A549 (cell line): ENCODE measurements around the gene ALX3.

ENCODE experiments used
- BCL3 ChIP-seq: fragments of >200 bp; sonication (Bioruptor Twin); formaldehyde crosslinking; IDR thresholded peaks from 3 replicates; pipeline ENCODE4 v1.6.1; 2016
- CHD2 ChIP-seq: fragments of 150-350 bp; IDR thresholded peaks from 2 replicates; pipeline ENCODE4 v1.6.1; 2014; ENCODE audit warnings: low read length; ENCODE audit not compliant: partially characterized antibody
- CTCF ChIP-seq: fragments of >200 bp; sonication (Bioruptor Twin); formaldehyde crosslinking; IDR thresholded peaks from 3 replicates; pipeline ENCODE4 v1.5.1; 2016
- EP300 ChIP-seq, 2 experiments: fragments of >200 bp; sonication (Bioruptor Twin); formaldehyde crosslinking; IDR thresholded peaks; 2 replicates in 1 of 2; 3 replicates in 1 of 2; pipeline ENCODE4 v1.6.1; 2016 to 2017
- POLR2A ChIP-seq: IDR thresholded peaks from 2 replicates; pipeline ENCODE4 v1.6.1; 2012; ENCODE audit warnings: mild to moderate bottlenecking, low read length
- REST ChIP-seq: fragments of 200-600 bp; sonication (generic); IDR thresholded peaks from 2 replicates; pipeline ENCODE4 v1.6.1; 2016; ENCODE audit warnings: antibody characterized with exemption, mild to moderate bottlenecking, moderate library complexity
- RFX5 ChIP-seq: fragments of 450-650 bp; IDR thresholded peaks from 2 replicates; pipeline ENCODE4 v1.7.1; 2014; ENCODE audit warnings: antibody characterized with exemption, mild to moderate bottlenecking, moderate library complexity
- RNF2 ChIP-seq: fragments of 200-600 bp; sonication (generic); IDR thresholded peaks from 2 replicates; pipeline ENCODE4 v1.6.1; 2016; ENCODE audit warnings: low read depth, mild to moderate bottlenecking, antibody characterized with exemption, moderate library complexity, borderline replicate concordance

- TF ChIP-seq CTCF (no peak), POLR2A (no peak), REST (no peak), EP300 (IDR thresholded peaks at IDR 0.05) (no peak), RFX5 (no peak), CHD2 (no peak), RNF2 (no peak), BCL3 (no peak)
Observed at GRCh38 chr1:110076789-110077500, 6.5 kb upstream of the ALX3 start.
